Measurements from ENCODE around the gene DCUN1D2.
"Not testable (repeated sequence)": the region's sequence is repeated elsewhere in the genome, so short reads cannot be mapped to it uniquely, and the experiment has no call there.

Gene DCUN1D2

DNA sequence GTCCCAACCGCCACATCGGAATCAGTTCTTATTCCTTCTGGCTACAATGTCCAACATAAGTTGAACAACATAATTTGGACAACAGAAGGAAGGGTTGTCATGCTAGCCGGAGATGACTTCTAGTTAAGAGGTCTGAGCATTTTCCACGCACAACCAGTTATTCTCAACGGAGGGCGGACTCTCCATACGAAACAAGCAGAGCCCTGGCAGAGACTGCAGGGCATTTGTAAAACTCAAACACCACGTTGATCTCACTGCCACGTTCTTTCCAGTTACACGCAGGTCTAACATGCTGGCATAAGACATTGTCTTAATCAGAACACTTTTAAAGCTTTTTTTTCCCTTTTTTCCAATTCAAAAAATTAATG is 38.3 kb upstream of the DCUN1D2 start:
- no peak for DNase-seq (ENCODE audit: insufficient read length, low spot score)
- no peak for FAIRE-seq
- TF ChIP-seq POLR2A (IDR thresholded peaks at IDR 0.05; ENCODE audit: low read depth, low read length) = no peak

DNA sequence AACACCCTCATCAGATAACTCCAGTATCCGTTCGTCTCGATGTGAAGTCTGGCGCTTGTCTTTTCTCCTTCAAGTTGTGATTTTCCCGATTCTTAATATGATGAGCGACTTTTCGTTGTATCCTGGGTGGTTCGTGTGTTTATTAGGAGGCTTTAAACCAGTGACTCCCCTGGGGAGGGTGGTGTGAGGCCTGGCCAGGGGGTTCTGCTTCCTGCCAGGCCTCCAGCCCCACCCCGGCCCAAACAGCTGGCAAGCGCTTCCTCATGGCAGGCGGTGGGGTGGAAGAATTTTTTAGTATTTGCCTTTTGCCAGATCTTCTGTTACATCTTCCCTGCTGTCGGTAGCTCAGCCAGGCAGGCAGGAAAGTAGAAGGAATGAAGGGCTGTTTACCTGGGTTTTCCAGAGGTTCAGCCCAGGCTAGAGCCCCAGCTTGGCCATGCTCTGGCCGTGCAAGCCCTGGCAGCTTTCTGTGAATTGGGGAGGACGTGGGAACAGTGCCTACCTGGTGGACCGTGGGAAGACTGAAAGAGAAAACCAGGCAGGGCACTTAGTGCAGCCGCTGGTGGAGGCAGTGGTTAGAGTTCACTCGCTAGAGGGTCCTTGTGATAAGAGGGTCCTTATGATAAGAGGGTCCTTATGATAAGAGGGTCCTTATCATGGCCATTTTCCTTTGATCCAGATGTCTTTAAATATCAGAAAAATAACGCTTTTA is 37.7 kb upstream of the DCUN1D2 start:
- DNase-seq (ENCODE audit: insufficient read length, low spot score) (no peak), FAIRE-seq (no peak)
- TF ChIP-seq POLR2A (IDR thresholded peaks at IDR 0.05; ENCODE audit: low read depth, low read length) = no peak

DNA sequence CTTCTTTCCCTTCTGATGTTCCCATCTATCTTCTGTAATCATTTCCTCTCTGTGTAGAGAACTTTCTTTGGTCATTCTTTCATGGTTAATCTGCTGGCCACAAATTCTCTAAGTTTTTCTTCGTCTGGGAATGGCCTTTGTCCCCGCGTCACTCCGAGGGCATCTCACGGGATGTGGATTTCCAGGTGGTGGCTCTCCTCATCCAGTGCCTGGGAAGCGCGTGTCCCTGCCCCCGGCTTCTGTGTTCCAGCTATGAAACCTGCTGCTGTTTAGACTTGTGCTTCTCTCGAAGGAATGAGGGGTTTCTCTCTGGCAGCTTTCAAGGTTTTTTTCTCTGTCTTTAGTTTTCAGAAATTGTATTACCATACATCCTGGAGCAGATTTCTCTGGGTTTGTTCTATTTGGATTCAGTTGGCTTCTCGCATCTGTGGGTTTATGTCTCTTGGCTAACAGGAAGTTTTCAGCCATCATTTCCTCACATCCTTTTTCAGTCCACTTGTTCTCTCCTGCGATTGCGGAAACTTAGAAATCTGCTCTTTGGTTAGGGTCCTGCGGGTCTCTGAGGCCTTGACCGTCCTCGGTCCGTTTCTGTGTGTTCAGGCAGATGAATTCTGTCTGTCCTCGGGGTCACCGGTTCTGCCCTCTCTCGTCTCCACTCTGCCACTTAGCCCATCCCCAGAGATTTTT is 36.9 kb upstream of the DCUN1D2 start:
- DNase-seq (ENCODE audit: insufficient read length, low spot score) (no peak), FAIRE-seq (no peak)
- no peak for TF ChIP-seq POLR2A (IDR thresholded peaks at IDR 0.05; ENCODE audit: low read depth, low read length)

DNA sequence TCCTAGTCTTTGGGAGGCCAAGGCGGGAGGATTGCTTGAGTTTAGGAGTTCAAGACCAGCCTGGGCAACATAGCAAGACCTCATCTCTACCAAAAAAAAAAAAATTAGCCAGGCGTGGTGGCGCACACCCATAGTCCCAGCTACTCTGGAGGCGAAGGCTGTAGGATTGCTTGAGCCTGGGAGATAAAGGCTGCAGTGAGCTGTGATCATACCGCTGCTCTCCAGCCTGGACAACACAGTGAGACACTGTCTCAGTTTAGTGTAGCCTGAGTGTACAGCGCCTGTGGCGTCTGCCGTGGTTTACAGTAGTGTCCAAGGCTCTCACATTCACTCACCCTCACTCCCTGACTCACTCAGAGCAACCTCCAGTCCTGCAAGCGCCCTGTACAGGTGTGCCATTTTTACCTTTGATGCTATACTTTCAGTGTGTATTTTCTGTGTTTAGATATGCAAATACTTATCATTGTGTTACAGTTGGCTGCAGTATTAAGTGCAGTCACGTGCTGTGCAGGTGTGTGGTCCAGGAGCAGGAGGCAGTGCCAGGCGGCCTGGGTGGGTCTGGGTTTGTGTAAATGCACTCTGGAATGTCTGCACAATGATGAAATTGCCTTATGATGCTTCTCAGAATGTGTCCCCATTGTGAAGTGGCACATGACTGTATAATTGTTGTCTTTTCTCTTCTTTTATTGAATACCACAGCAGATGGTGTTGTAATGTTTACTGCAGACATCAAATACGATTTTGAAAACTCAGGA is 36.1 kb upstream of the DCUN1D2 start:
- no peak for TF ChIP-seq POLR2A (IDR thresholded peaks at IDR 0.05; ENCODE audit: low read depth, low read length)
- no peak for DNase-seq (ENCODE audit: insufficient read length, low spot score)
- FAIRE-seq = peak; percentile 65

DNA sequence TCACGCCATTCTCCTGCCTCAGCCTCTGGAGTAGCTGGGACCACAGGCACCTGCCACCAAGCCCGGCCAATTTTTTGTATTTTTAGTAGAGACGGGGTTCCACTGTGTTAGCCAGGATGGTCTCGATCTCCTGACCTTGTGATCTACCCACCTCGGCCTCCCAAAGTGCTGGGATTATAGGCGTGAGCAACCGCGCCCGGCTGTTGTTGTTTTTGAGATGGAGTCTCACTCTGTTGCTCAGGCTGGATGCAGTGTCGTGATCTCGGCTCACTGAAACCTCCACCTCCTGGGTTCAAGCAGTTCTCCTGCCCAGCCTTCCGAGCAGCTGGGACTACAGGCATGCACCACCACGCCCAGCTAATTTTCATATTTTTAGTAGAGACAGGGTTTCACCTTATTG is 31.9 kb upstream of the DCUN1D2 start:
- not testable (repeated sequence) for FAIRE-seq; DNase-seq (ENCODE audit: insufficient read length, low spot score)

DNA sequence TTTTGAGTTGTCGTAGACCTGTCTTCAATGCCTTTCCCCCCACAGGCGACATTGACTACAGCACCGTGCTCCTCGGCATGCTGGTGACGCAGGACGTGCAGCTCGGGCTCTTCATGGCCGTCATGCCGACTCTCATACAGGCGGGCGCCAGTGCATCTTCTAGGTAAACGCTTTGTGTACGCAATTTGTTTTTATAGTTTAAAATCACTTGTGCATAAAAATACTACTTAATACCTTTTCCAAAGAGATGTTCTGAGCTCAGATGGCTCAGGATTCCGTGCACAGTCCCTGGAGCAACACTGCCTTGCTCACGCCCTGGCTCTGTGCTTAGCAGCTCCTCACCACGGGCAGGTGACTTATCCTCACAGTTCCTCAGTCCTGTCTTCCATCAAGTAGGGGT is 30.1 kb upstream of the DCUN1D2 start:
- DNase-seq (ENCODE audit: insufficient read length, low spot score) (no peak), FAIRE-seq (no peak)
- TF ChIP-seq POLR2A (IDR thresholded peaks at IDR 0.05; ENCODE audit: low read depth, low read length) = no peak

DNA sequence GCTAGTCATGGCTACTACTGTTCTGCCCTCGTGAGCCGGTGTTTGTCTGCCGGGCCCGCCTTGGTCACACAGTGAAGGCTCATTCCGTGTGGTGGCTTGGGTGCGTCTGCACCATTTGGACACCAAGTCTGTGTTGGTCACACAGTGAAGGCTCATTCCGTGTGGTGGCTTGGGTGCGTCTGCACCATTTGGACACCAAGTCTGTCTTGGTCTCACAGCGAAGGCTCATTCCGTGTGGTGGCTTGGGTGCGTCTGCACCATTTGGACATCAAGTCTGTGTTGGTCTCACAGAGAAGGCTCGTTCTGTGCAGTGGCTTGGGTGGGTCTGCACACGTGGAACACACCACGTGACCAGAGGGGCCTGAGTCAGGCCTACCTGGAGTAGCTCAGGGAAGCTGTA is 29.0 kb upstream of the DCUN1D2 start:
- FAIRE-seq (no peak), DNase-seq (ENCODE audit: insufficient read length, low spot score) (no peak)
- TF ChIP-seq POLR2A (IDR thresholded peaks at IDR 0.05; ENCODE audit: low read depth, low read length) = no peak

DNA sequence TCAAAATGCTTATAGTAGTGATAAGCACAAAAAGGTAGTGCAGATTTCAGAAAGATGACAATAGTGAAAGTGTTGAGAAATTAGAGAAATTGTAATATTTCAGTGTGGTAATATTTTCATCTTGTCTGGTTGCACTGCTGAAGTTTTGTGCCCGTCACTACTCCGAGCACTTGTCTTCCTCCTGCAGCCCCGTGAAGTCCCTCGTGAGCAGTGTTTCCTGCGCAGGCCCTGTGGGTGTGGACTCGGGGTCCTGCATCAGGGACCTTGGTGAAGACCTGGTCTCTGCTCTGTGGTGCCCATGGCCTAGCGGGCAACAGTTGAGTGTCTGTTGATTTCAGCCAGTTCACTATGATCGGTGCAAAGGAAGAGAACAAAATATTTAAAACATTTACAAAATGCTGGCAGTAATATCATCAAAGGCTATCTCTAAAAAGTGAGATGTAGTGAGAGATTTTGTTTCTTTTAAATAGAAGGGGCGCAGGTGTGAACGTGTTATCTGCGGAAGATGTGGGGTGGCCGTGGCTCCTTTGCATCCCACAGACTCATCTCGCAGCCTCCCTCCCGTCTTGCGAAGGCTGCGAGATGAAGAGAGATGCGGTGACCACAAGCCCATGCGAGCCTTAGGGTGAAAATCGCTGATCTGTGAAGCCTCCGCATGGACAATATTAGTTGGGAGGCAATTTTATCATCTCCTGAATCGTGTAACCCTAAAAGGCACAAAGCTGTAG is 27.7 kb upstream of the DCUN1D2 start:
- TF ChIP-seq POLR2A (IDR thresholded peaks at IDR 0.05; ENCODE audit: low read depth, low read length) = no peak
- DNase-seq (ENCODE audit: insufficient read length, low spot score) = no peak
- FAIRE-seq = no peak

DNA sequence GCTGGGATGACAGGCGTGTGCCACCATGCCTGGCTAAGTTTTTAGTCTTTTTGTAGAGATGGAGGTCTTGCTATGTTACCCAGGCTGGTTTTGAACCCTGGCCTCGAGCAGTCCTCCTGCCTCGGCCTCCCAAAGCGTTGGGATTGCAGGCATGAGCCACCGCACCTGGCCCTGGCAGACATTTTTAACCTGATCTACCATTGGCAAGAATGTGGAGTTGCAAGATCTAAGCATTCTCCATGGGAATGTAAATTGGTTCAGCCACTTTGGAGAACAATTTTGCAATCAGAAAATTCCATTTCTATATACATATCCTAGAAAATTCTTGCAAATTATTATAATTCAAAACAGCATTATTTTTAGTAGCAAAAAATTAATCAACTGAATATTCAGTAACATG is 24.3 kb upstream of the DCUN1D2 start:
- no peak for FAIRE-seq
- no peak for TF ChIP-seq POLR2A (IDR thresholded peaks at IDR 0.05; ENCODE audit: low read depth, low read length)

DNA sequence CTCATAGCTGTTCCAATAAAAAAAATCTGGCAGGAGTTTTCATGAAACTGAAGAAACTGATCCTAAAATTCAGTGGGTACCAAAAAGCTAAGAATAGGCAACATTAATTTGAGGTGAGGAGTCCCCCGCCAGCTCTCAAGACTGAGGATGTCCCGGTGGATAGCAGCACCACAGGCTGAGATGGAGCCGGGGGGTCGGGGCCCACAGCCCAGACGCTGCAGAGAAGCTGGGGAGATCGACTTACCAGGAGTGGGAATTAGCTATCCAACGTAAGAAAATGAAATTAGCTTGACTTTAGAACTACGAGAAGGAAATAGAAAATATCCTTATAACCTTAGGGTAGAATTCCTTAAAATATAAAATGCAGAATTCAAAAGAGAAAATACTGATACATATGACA is 23.2 kb upstream of the DCUN1D2 start:
- no peak for FAIRE-seq
- no peak for DNase-seq (ENCODE audit: insufficient read length, low spot score)
- TF ChIP-seq POLR2A (IDR thresholded peaks at IDR 0.05; ENCODE audit: low read depth, low read length) = no peak

More for the DNA sequence above, 24.3 kb upstream of the DCUN1D2 start:
- no peak for DNase-seq (ENCODE audit: insufficient read length, low spot score)

DNA sequence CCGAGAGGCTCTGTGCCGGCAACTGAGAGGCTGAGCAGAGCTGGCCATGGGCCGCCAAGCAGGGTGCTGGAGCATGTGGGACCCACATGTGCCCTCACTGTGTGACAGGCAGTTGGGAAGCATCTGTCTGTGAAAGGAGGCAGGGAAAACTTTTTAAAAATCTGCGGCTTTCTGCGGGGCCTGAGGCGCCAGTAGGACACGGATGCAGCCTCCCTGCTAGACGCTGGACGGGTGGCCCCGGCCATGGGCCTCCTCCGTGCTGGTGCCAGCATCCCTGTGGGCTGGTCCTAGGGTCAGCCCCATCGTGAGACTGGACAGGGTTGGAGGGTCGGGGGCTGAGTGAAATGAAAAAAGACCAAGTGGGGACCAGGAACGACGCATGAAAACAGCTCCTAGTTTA is 20.9 kb upstream of the DCUN1D2 start:
- FAIRE-seq (no peak), DNase-seq (ENCODE audit: insufficient read length, low spot score) (no peak)
- no peak for TF ChIP-seq POLR2A (IDR thresholded peaks at IDR 0.05; ENCODE audit: low read depth, low read length)

DNA sequence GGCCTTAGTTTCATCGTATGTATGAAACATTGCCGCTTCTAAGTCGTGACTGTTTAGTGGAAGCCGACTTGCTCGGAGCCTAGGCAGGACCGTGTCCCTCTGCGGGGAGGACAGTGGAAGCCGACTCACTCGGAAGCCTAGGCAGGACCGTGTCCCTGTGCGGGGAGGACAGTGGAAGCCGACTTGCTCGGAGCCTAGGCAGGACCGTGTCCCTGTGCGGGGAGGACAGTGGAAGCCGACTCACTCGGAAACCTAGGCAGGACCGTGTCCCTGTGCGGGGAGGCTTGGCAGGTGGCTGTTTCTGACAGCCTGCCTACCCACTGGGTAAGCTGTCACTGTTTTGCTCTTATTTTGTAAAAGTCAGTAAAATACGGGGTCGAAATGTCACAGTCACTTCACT is 20.4 kb upstream of the DCUN1D2 start:
- no peak for TF ChIP-seq POLR2A (IDR thresholded peaks at IDR 0.05; ENCODE audit: low read depth, low read length)
- no peak for FAIRE-seq
- DNase-seq (ENCODE audit: insufficient read length, low spot score) = no peak

DNA sequence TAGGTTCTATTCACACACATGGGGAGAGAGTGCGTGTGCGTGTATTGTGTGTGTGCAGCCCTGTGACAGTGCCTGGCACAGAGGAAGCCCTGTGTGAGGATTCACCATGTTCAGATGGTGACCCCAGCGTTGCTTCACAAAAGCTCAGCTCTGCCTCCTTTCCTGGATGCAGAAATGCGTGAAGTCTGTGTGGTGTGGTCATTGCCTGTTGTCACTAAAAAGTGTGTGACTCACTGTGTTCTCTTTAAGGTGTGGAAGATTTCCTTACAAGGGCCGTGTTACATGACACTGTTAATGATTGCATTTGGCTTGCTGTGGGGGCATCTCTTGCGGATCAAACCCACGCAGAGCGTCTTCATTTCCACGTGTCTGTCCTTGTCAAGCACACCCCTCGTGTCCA is 19.5 kb upstream of the DCUN1D2 start:
- FAIRE-seq (no peak), DNase-seq (ENCODE audit: insufficient read length, low spot score) (no peak)
- no peak for TF ChIP-seq POLR2A (IDR thresholded peaks at IDR 0.05; ENCODE audit: low read depth, low read length)
